ENCODE results near the gene ATG9B. TPM values are rescaled to one million over a fixed set of nuclear protein-coding genes. Genes with fewer than 3 reads are reported as not detected.
A peak's percentile ranks its signal among the peaks of the same experiment; 100 is the strongest.

Gene ATG9B
- total and polyA plus RNA-seq, 5 donors from 2014 or later: 18.6 to 38.7 (median 35.7) TPM

- Histone ChIP-seq H3K9me3 (ENCODE audit: control insufficient read depth in 2 of 2, low read length in 2 of 2) (no peaks in the 10 kb centered on the region), H3K4me1 (ENCODE audit: control insufficient read depth, insufficient read depth, low read length, poor library complexity, severe bottlenecking) (peaks cover 57% of the 10 kb centered on the region), H3K27ac (ENCODE audit: insufficient read depth, low read length, poor library complexity, severe bottlenecking) (no peak overlapping the region), H3K4me3 (ENCODE audit: low read depth, low read length) (no peak overlapping the region), H3K27me3 (ENCODE audit: control insufficient read depth, insufficient read depth, low read length) (peaks cover 10% of the 10 kb centered on the region), H3K36me3 (ENCODE audit: control insufficient read depth, insufficient read depth, low read length) (no peaks in the 10 kb centered on the region)
- Mint-ChIP-seq H3K4me3 (peak overlapping the region; percentile 83 to 92 (median 86)), H3K27ac (peak overlapping the region; percentile 82 to 87 (median 87)), H3K36me3 (no peaks in the 10 kb centered on the region), H3K4me1 (peaks cover 0 to 60% (median 25%) of the 10 kb centered on the region in 4 donors), H3K27me3 (peaks cover 41% of the 10 kb centered on the region), H3K9me3 (peaks cover 0 to 6% (median 0%) of the 10 kb centered on the region in 7 donors)
- DNase-seq (no peak), ATAC-seq (ENCODE audit: low read depth in 2 of 2) (no peak)
Measured at GRCh38 chr7:150976529-150977381, 47.5 kb downstream of the ATG9B start.

- DNase-seq: no peak
- Histone ChIP-seq H3K4me3 (ENCODE audit: low read depth, low read length) (peak overlapping the region; percentile 48), H3K27ac (ENCODE audit: insufficient read depth, low read length, poor library complexity, severe bottlenecking) (peak overlapping the region; percentile 74), H3K4me1 (ENCODE audit: control insufficient read depth, insufficient read depth, low read length, poor library complexity, severe bottlenecking) (peaks cover 57% of the 10 kb centered on the region), H3K27me3 (ENCODE audit: control insufficient read depth, insufficient read depth, low read length) (peaks cover 7% of the 10 kb centered on the region), H3K9me3 (ENCODE audit: control insufficient read depth in 2 of 2, low read length in 2 of 2) (no peaks in the 10 kb centered on the region), H3K36me3 (ENCODE audit: control insufficient read depth, insufficient read depth, low read length) (no peaks in the 10 kb centered on the region)
- ATAC-seq (ENCODE audit: low read depth in 2 of 2): no peak
- H3K9me3 Mint-ChIP-seq: peaks cover 0 to 1% (median 0%) of the 10 kb centered on the region in 7 donors
- H3K36me3 Mint-ChIP-seq: no peaks in the 10 kb centered on the region
- peaks cover 30% of the 10 kb centered on the region for H3K27me3 Mint-ChIP-seq
- peaks cover 0 to 66% (median 27%) of the 10 kb centered on the region in 4 donors for H3K4me1 Mint-ChIP-seq
- peak overlapping the region in 2 of 3 donors; percentile 11 to 60 for H3K27ac Mint-ChIP-seq
- peak overlapping the region; percentile 83 to 92 (median 86) for H3K4me3 Mint-ChIP-seq
Measured at GRCh38 chr7:150975536-150976319, 48.6 kb downstream of the ATG9B start.

GRCh38 chr7:150974468-150975391 lies 49.6 kb downstream of the ATG9B start:
- Histone ChIP-seq H3K27ac (ENCODE audit: insufficient read depth, low read length, poor library complexity, severe bottlenecking) (peak overlapping the region; percentile 74), H3K9me3 (ENCODE audit: control insufficient read depth in 2 of 2, low read length in 2 of 2) (no peaks in the 10 kb centered on the region), H3K4me1 (ENCODE audit: control insufficient read depth, insufficient read depth, low read length, poor library complexity, severe bottlenecking) (peaks cover 57% of the 10 kb centered on the region), H3K4me3 (ENCODE audit: low read depth, low read length) (peak overlapping the region; percentile 48), H3K27me3 (ENCODE audit: control insufficient read depth, insufficient read depth, low read length) (peaks cover 7% of the 10 kb centered on the region), H3K36me3 (ENCODE audit: control insufficient read depth, insufficient read depth, low read length) (no peaks in the 10 kb centered on the region)
- Mint-ChIP-seq H3K9me3 (peaks cover 0 to 1% (median 0%) of the 10 kb centered on the region in 7 donors), H3K36me3 (no peaks in the 10 kb centered on the region), H3K4me1 (peaks cover 0 to 71% (median 27%) of the 10 kb centered on the region in 4 donors), H3K4me3 (peak overlapping the region; percentile 90 to 95 (median 93)), H3K27ac (peak overlapping the region; percentile 87 to 96 (median 94)), H3K27me3 (peaks cover 21% of the 10 kb centered on the region)
- DNase-seq: peak; percentile 76 to 91 (median 84)
- ATAC-seq (ENCODE audit: low read depth in 2 of 2): peak; percentile 79 to 81

- H3K27ac Mint-ChIP-seq: peak overlapping the region; percentile 87 to 94 (median 91)
- peaks cover 7% of the 10 kb centered on the region for H3K27me3 ChIP-seq (ENCODE audit: control insufficient read depth, insufficient read depth, low read length)
- ATAC-seq (ENCODE audit: low read depth in 2 of 2) (peak; percentile 15 to 32), DNase-seq (peak; percentile 24 to 79 (median 60))
- H3K4me1 Mint-ChIP-seq: peaks cover 0 to 74% (median 27%) of the 10 kb centered on the region in 4 donors
- peaks cover 16% of the 10 kb centered on the region for H3K27me3 Mint-ChIP-seq
- peaks cover 0 to under 1% (median 0%) of the 10 kb centered on the region in 7 donors for H3K9me3 Mint-ChIP-seq
- H3K4me3 Mint-ChIP-seq: peak overlapping the region; percentile 90 to 95 (median 93)
- H3K4me1 ChIP-seq (ENCODE audit: control insufficient read depth, insufficient read depth, low read length, poor library complexity, severe bottlenecking): peaks cover 50% of the 10 kb centered on the region
- no peaks in the 10 kb centered on the region for H3K9me3 ChIP-seq (ENCODE audit: control insufficient read depth in 2 of 2, low read length in 2 of 2)
- H3K27ac ChIP-seq (ENCODE audit: insufficient read depth, low read length, poor library complexity, severe bottlenecking): peak overlapping the region; percentile 74
- no peaks in the 10 kb centered on the region for H3K36me3 Mint-ChIP-seq
- H3K4me3 ChIP-seq (ENCODE audit: low read depth, low read length): peak overlapping the region; percentile 32
- H3K36me3 ChIP-seq (ENCODE audit: control insufficient read depth, insufficient read depth, low read length): no peaks in the 10 kb centered on the region
Measured at GRCh38 chr7:150973571-150974451, 50.5 kb downstream of the ATG9B start.

- peaks cover 42% of the 10 kb centered on the region for H3K4me1 ChIP-seq (ENCODE audit: control insufficient read depth, insufficient read depth, low read length, poor library complexity, severe bottlenecking)
- Mint-ChIP-seq H3K27ac (peak overlapping the region; percentile 70 to 90 (median 87)), H3K4me1 (peaks cover 0 to 72% (median 22%) of the 10 kb centered on the region in 4 donors), H3K36me3 (no peaks in the 10 kb centered on the region), H3K27me3 (peaks cover 10% of the 10 kb centered on the region), H3K4me3 (peak overlapping the region in 1 of 4 donors; percentile 95), H3K9me3 (peaks cover 0 to 1% (median 0%) of the 10 kb centered on the region in 7 donors)
- DNase-seq (no peak), ATAC-seq (ENCODE audit: low read depth in 2 of 2) (no peak)
- H3K9me3 ChIP-seq (ENCODE audit: control insufficient read depth in 2 of 2, low read length in 2 of 2): no peaks in the 10 kb centered on the region
- H3K27ac ChIP-seq (ENCODE audit: insufficient read depth, low read length, poor library complexity, severe bottlenecking): no peak overlapping the region
- no peak overlapping the region for H3K4me3 ChIP-seq (ENCODE audit: low read depth, low read length)
- H3K27me3 ChIP-seq (ENCODE audit: control insufficient read depth, insufficient read depth, low read length): peaks cover 7% of the 10 kb centered on the region
- H3K36me3 ChIP-seq (ENCODE audit: control insufficient read depth, insufficient read depth, low read length): no peaks in the 10 kb centered on the region
Measured at GRCh38 chr7:150972741-150973140, 51.6 kb downstream of the ATG9B start.

- Mint-ChIP-seq H3K9me3 (peaks cover 0 to 1% (median 0%) of the 10 kb centered on the region in 7 donors), H3K4me1 (peaks cover 0 to 67% (median 18%) of the 10 kb centered on the region in 4 donors), H3K27me3 (peaks cover 6% of the 10 kb centered on the region), H3K4me3 (no peak overlapping the region), H3K36me3 (no peaks in the 10 kb centered on the region), H3K27ac (peak overlapping the region in 1 of 3 donors; percentile 87)
- H3K4me1 ChIP-seq (ENCODE audit: control insufficient read depth, insufficient read depth, low read length, poor library complexity, severe bottlenecking): peaks cover 36% of the 10 kb centered on the region
- no peak for DNase-seq
- H3K27ac ChIP-seq (ENCODE audit: insufficient read depth, low read length, poor library complexity, severe bottlenecking): no peak overlapping the region
- no peaks in the 10 kb centered on the region for H3K36me3 ChIP-seq (ENCODE audit: control insufficient read depth, insufficient read depth, low read length)
- peaks cover 4% of the 10 kb centered on the region for H3K27me3 ChIP-seq (ENCODE audit: control insufficient read depth, insufficient read depth, low read length)
- H3K4me3 ChIP-seq (ENCODE audit: low read depth, low read length): no peak overlapping the region
- no peaks in the 10 kb centered on the region for H3K9me3 ChIP-seq (ENCODE audit: control insufficient read depth in 2 of 2, low read length in 2 of 2)
- ATAC-seq (ENCODE audit: low read depth in 2 of 2): no peak
Measured at GRCh38 chr7:150972023-150972468, 52.2 kb downstream of the ATG9B start.

Data from CD4-positive, CD25-positive, alpha-beta regulatory T cell (primary cell).